HL-60 (cell line): Measurements from ENCODE around the gene SCIMP.
"Not testable (repeated sequence)": the region's sequence is repeated elsewhere in the genome, so short reads cannot be mapped to it uniquely, and the experiment has no call there.

Experiments used
- CTCF ChIP-seq: IDR thresholded peaks from one replicate; pipeline ENCODE4 v1.5.1; 2011; ENCODE audit warnings: low read length, control low read depth, inconsistent platforms; ENCODE audit not compliant: insufficient read depth
- GABPA ChIP-seq: IDR thresholded peaks from 2 replicates; pipeline ENCODE4 v1.6.1; 2012; ENCODE audit warnings: low read depth
- POLR2AphosphoS5 ChIP-seq: IDR thresholded peaks from 2 replicates; pipeline ENCODE4 v1.6.1; 2012; ENCODE audit warnings: low read depth
- REST ChIP-seq: IDR thresholded peaks from 2 replicates; pipeline ENCODE4 v1.6.1; 2012; ENCODE audit warnings: low read depth; ENCODE audit not compliant: insufficient replicate concordance

- TF ChIP-seq CTCF, REST, POLR2AphosphoS5, GABPA: not testable (repeated sequence)
Measured at GRCh38 chr17:5160702-5161101, 74.0 kb downstream of the SCIMP start.
